ENCODE data around the gene TEX12.
A peak's percentile ranks its signal among the peaks of the same experiment; 100 is the strongest.

Gene TEX12

GRCh38 chr11:112167145-112167544 lies at the start of gene TEX12:
TSS of gene TEX12 (plus strand) at chr11:112167372. CDS start at chr11:112169269, 1,897 bp downstream.
- Histone ChIP-seq H3K27me3 (ENCODE audit: insufficient read depth, poor library complexity, severe bottlenecking) (no peaks in the 10 kb centered on the region), H3K4me3 (ENCODE audit: severe bottlenecking) (no peak within 1 kb of the TSS), H3K4me1 (ENCODE audit: insufficient read depth, poor library complexity, severe bottlenecking) (peaks cover 32% of the 10 kb centered on the region), H3K36me3 (ENCODE audit: low read depth) (peaks cover 4% of the 10 kb centered on the region; the same call in 1 of the 2 replicates), H3K9me3 (ENCODE audit: severe bottlenecking) (no peaks in the 10 kb centered on the region), H3K27ac (ENCODE audit: poor library complexity, severe bottlenecking) (peak within 1 kb of the TSS; percentile 91)
- DNase-seq (ENCODE audit: low spot score) (no peak), ATAC-seq (ENCODE audit: low read depth) (no peak)
- no peak for TF ChIP-seq CTCF (IDR thresholded peaks at IDR 0.05; ENCODE audit: poor library complexity, severe bottlenecking)

- Histone ChIP-seq H3K4me1 (ENCODE audit: insufficient read depth, poor library complexity, severe bottlenecking) (peaks cover 28% of the 10 kb centered on the region), H3K9me3 (ENCODE audit: severe bottlenecking) (no peaks in the 10 kb centered on the region), H3K36me3 (ENCODE audit: low read depth) (no peaks in the 10 kb centered on the region), H3K27me3 (ENCODE audit: insufficient read depth, poor library complexity, severe bottlenecking) (no peaks in the 10 kb centered on the region), H3K27ac (ENCODE audit: poor library complexity, severe bottlenecking) (peak overlapping the region; percentile 95), H3K4me3 (ENCODE audit: severe bottlenecking) (no peak overlapping the region)
- ATAC-seq (ENCODE audit: low read depth) (no peak), DNase-seq (ENCODE audit: low spot score) (no peak)
- no peak for TF ChIP-seq CTCF (IDR thresholded peaks at IDR 0.05; ENCODE audit: poor library complexity, severe bottlenecking)
Measured at GRCh38 chr11:112118176-112118575, 49.0 kb upstream of the TEX12 start.

- Histone ChIP-seq H3K9me3 (ENCODE audit: severe bottlenecking) (no peaks in the 10 kb centered on the region), H3K27me3 (ENCODE audit: insufficient read depth, poor library complexity, severe bottlenecking) (no peaks in the 10 kb centered on the region), H3K36me3 (ENCODE audit: low read depth) (no peaks in the 10 kb centered on the region), H3K4me1 (ENCODE audit: insufficient read depth, poor library complexity, severe bottlenecking) (peaks cover 30% of the 10 kb centered on the region), H3K4me3 (ENCODE audit: severe bottlenecking) (no peak overlapping the region), H3K27ac (ENCODE audit: poor library complexity, severe bottlenecking) (peak overlapping the region; percentile 95)
- DNase-seq (ENCODE audit: low spot score) = no peak
- TF ChIP-seq CTCF (IDR thresholded peaks at IDR 0.05; ENCODE audit: poor library complexity, severe bottlenecking) = no peak
- ATAC-seq (ENCODE audit: low read depth) = no peak
Measured at GRCh38 chr11:112121981-112122615, 45.1 kb upstream of the TEX12 start.

GRCh38 chr11:112123129-112123528 lies 44.0 kb upstream of the TEX12 start:
- Histone ChIP-seq H3K36me3 (ENCODE audit: low read depth) (no peaks in the 10 kb centered on the region), H3K9me3 (ENCODE audit: severe bottlenecking) (no peaks in the 10 kb centered on the region), H3K4me1 (ENCODE audit: insufficient read depth, poor library complexity, severe bottlenecking) (peaks cover 30% of the 10 kb centered on the region), H3K27me3 (ENCODE audit: insufficient read depth, poor library complexity, severe bottlenecking) (no peaks in the 10 kb centered on the region), H3K27ac (ENCODE audit: poor library complexity, severe bottlenecking) (no peak overlapping the region), H3K4me3 (ENCODE audit: severe bottlenecking) (no peak overlapping the region)
- DNase-seq (ENCODE audit: low spot score) (no peak), ATAC-seq (ENCODE audit: low read depth) (no peak)
- no peak for TF ChIP-seq CTCF (IDR thresholded peaks at IDR 0.05; ENCODE audit: poor library complexity, severe bottlenecking)

- no peak for DNase-seq (ENCODE audit: low spot score)
- Histone ChIP-seq H3K27me3 (ENCODE audit: insufficient read depth, poor library complexity, severe bottlenecking) (no peaks in the 10 kb centered on the region), H3K27ac (ENCODE audit: poor library complexity, severe bottlenecking) (peak overlapping the region; percentile 79), H3K4me1 (ENCODE audit: insufficient read depth, poor library complexity, severe bottlenecking) (peaks cover 30% of the 10 kb centered on the region), H3K9me3 (ENCODE audit: severe bottlenecking) (no peaks in the 10 kb centered on the region), H3K36me3 (ENCODE audit: low read depth) (no peaks in the 10 kb centered on the region), H3K4me3 (ENCODE audit: severe bottlenecking) (no peak overlapping the region)
- TF ChIP-seq CTCF (IDR thresholded peaks at IDR 0.05; ENCODE audit: poor library complexity, severe bottlenecking) = no peak
- ATAC-seq (ENCODE audit: low read depth) = no peak
Measured at GRCh38 chr11:112127056-112127455, 40.1 kb upstream of the TEX12 start.

All from RWPE2 (cell line).